ENCODE results near the gene FREY1.

The FREY1 gene

DNA sequence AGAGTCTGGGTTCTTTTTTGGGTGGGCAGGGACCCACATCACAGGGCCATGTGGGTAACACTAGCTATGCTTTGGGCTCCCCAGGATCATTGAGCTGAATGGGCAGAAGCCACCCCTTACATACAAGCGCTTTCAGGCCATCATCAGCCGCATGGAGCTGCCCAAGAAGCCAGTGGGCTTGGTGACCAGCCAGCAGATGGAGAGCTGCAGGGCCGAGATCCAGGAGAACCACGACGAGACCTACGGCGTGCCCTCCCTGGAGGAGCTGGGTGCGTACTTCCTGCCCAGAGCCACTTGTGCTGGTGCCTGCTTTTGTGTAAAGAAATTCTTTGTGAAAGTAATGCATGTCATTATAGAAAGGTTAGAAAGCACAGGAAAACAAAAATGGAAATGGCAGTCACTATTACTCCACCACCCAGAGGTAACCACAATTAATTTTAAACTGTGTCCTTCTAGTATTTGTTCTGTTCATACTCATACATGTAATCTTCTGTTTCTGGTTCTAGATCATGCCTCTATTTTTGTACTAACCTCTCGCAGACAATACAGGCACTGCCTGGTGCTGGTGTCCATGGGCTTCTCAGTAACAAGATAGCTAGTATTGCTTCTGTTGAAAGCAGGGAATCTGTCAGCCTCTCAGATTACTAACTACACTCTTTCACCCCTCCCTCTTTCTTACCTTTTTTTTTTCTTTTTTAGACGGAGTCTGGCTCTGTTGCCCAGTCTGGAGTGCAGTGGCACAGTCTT is 46.1 kb downstream of the FREY1 start:
- no peak for DNase-seq

DNA sequence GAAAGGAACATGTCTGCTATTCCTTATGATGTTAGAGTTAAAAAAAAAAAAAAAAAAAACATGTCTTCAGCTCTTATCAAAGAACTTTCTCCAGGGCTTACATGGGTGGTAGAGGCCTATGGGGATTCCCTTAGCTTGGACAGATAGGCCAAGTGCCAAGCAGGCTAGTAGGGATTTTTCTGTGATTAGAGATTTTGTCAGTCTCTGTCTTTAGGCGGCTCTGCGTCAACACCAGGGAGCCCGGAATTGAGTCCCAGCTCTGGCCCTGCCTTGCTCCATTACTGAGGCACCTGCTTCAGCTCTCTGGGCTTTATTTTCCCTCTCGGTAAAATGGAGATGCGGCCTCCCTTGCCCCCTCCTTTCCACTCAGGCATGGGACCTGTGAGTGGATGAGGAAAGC is 46.7 kb downstream of the FREY1 start:
- no peak for DNase-seq

DNA sequence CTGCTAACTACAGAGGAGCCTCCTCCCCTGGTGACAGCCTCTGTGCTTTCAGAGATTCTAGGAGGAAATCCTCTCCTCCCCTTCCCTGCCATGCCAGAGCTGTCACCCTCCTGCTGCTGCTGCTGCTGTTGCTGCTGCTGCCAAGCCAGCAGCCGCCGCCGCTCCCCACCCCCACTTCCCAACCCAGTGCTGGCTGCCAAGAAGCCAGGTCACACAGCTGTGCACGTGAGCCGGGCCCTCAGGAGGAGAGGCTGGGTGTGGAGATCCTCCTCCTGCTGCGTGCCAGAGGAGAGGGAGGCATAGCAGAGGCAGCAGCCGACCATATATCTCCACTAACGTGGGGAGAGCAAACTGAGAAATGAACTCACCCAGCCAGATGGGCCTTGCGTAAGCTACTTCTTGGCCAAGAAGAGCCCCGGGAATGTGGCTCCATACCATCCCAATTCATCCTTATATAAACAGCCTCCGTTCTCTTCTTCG is 47.4 kb downstream of the FREY1 start:
- DNase-seq: no peak

DNA sequence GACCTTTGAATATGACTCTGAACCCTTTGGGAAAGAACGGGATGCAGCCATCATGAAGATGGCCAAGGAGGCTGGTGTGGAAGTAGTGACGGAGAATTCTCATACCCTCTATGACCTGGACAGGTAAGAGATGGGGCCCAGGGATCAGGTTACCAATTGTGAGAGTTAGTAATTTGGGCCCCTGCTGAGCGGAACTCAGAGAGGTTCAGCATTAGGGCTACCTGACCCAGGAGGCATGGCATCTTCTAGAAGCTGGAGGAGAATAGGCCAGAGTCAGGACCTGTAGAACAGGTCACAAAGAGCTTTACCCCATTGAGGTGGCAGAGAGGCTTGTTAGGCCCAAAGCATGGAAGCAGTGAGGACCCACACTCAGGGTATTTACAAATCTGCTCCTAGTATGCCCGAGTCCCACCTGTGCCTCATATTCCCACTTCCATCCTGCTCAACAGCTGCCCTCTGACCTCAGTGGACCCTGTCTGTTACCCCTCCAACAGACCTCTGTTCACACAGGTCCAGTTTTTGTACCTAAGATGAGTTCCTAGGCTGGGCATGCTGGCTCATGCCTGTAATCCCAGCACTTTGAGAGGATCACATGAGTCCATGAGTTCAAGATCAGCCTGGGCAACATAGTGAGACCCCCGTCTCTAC is 48.2 kb downstream of the FREY1 start:
- DNase-seq: no peak

DNA sequence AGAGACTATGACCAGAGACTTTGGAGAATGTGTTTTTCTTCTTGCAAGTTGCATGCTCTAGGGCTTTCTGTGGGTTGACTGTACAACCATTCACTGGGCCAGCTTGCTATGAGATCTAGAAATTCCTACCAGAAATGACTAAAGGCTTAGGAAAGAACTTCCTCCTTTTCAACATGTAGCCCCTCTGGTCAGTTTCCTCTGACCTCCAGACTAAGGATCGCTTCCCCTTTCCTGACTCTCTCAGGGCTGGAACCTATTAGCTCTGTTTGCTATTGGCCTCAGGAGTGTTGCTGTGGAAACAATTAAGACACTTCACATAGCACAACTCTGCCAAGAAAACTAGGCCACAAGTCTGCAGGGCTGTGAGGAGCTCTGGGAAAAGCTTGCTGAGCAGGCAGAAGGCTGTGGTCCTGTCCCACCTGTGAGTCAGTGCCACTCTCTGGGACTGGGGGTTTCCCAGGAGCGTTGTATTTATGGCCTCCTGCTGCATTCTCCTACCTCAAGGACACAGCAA is 49.1 kb downstream of the FREY1 start:
- DNase-seq: no peak

Data from GDM1 (cell line).